NB4 (cell line): ENCODE results near the gene DOCK4.

Experiments used
- DNase-seq: peaks from one replicate; pipeline ENCODE4 v3.0.0; 2010; ENCODE audit warnings: low read depth
- H3K4me3 ChIP-seq: one replicate; pipeline ENCODE4 v1.5.1; 2011; ENCODE audit warnings: mild to moderate bottlenecking, low read depth, low read length, moderate library complexity
- CTCF ChIP-seq: IDR thresholded peaks from one replicate; pipeline ENCODE4 v1.5.1; 2012; ENCODE audit warnings: low read depth, low read length
- MAX ChIP-seq: IDR thresholded peaks from 2 replicates; pipeline ENCODE4 v1.6.1; 2011; ENCODE audit warnings: low read depth, low read length
- MYC ChIP-seq: IDR thresholded peaks from 2 replicates; pipeline ENCODE4 v1.6.1; 2011; ENCODE audit warnings: low read depth, low read length
- POLR2A ChIP-seq: IDR thresholded peaks from 2 replicates; pipeline ENCODE4 v1.6.1; 2011; ENCODE audit warnings: mild to moderate bottlenecking; ENCODE audit not compliant: insufficient read length; ENCODE audit errors: extremely low read depth

DOCK4 gene

DNA sequence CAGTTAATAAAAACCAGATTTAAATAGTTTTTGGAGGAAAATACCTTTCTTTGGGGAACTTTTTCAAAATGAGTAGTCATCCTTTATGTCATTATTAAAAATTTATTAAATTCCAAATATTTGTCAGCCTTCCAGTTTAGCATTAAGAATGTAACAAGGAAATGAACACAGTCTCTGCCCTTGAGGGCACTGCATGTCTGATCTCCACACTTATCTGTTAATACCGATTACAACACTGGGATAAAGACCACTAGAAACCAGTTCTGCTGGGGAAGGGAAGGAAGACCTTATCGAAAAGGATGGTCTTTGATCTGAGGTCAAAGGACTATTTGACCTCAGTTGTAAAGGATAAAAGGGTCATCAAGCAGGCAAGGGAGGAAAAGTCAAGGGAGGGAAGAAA lies 320.0 kb downstream of the DOCK4 start:
- no peak for DNase-seq
- TF ChIP-seq POLR2A (no peak), CTCF (no peak), MAX (no peak), MYC (no peak)
- no peak overlapping the region for H3K4me3 ChIP-seq

GRCh38 chr7:111883241-111883640 lies 323.0 kb downstream of the DOCK4 start:
- TF ChIP-seq MYC (no peak), MAX (no peak), CTCF (no peak), POLR2A (no peak)
- no peak overlapping the region for H3K4me3 ChIP-seq
- DNase-seq: no peak

DNA sequence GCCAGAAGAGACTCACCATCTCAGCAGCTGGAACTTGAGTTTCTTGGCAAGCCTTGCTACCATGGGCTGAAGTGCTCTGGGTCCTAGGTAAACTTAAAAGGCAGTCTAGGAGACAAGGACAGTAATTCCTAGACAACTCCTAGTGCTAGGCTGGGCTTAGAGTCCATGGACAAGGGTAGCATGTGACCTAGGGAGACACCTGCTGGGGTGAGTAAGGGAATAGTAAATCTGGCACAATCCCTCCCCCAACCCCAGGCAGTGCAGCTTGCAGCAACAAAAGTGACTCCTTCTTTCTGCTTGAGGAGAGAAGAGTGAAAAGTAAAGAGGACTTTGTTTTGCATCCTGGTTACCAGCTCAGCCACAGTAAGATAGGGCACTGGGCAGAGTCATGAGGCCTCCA lies 327.4 kb downstream of the DOCK4 start:
- TF ChIP-seq CTCF (no peak), POLR2A (no peak), MYC (no peak), MAX (no peak)
- H3K4me3 ChIP-seq: no peak overlapping the region
- no peak for DNase-seq

DNA sequence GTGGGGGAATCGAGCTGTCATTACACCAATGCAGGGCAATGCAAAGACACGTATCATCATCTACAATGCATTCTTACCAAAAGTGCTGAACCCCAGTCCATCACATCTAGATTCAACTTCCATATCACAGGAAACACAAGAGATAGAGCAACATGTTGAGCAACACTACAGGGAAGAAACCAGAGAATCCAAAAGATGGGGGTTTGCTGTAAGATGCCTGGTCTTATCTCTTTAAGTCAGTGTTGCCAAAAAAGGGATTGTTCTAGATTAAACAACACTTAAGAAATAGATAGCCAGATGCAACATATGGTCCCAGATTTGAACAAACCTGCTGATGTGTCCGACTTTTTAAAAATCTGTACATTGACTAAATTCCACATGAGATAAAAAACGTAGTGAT lies 328.3 kb downstream of the DOCK4 start:
- H3K4me3 ChIP-seq: no peak overlapping the region
- TF ChIP-seq POLR2A (no peak), MYC (no peak), MAX (no peak), CTCF (no peak)
- no peak for DNase-seq

DNA sequence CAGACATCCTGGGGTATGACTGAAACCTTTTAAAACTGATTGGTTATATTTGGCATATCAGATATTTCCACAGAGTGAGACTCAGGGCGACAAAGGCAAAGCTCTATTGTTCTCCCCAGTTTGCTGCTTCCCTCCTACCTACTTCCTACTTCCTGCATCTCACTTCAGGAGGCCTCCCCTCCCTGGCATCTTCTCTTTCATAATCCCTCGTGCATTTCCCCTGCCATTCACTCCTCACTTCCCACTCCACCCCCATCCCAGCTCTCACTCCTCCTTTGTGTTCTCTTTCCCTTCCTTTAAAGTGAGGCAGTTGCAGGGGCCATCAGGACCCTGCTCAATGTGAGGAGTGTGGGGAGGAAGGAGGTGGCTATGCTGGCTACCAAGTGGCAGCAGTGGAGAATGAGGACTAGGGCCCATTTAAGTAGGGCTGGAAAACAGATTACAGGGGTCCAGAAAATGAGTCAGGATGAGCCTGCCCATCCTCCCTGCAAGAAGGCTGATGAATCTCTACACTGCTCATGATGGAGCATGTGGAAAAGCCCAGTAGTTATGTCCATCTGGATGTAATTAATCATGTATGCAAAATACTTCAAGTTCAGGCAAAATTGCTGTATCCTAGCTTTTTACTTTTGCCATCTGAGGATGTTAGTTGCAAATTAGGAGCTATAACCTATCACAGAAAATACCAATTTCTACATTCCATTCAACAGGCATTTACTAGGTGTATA lies 332.1 kb downstream of the DOCK4 start:
- H3K4me3 ChIP-seq: no peak overlapping the region
- no peak for DNase-seq
- TF ChIP-seq MAX: no peak
- TF ChIP-seq CTCF: no peak
